GM12878 (cell line): ENCODE measurements around the gene TRIM69. TPM values are rescaled to one million over a fixed set of nuclear protein-coding genes. Genes with fewer than 3 reads are reported as not detected.

Source experiments
- ATAC-seq: fragments of 200-7000 bp; cut with Tn5 transposase; 3 replicates; pipeline ENCODE4 v1.9.1; 2020; ENCODE audit warnings: mild to moderate bottlenecking, moderate library complexity
- BruUV-seq: library from RNA; stranded (reverse); fragments of 400-500 nt; replicated peaks from 2 replicates; lab custom pipeline; 2021; lab: Mats Ljungman, UMichigan
- CTCF ChIA-PET: fragments of 300-600 bp; sonication (Branson Sonifier 250); formaldehyde crosslinking; extraction: SDS; loops from one replicate; lab custom pipeline; 2021; ENCODE audit warnings: inconsistent platforms; lab: Yijun Ruan, JAX
- POLR2A ChIA-PET: fragments of 350-600 bp; formaldehyde crosslinking; extraction: SDS; loops from one replicate; lab custom pipeline; 2021; ENCODE audit warnings: inconsistent platforms; lab: Charles Lee
- RAD21 ChIA-PET: fragments of 300-600 bp; sonication (Branson Sonifier 250); formaldehyde crosslinking; loops from one replicate; lab custom pipeline; 2023; ENCODE audit warnings: antibody characterized with exemption; ENCODE audit not compliant: unreplicated experiment; lab: Charles Lee
- SMC1A ChIA-PET: fragments of 300-600 bp; sonication (Branson Sonifier 250); formaldehyde crosslinking; loops from one replicate; lab custom pipeline; 2023; ENCODE audit not compliant: unreplicated experiment, uncharacterized antibody; lab: Charles Lee
- DNase-seq: peaks from one replicate; pipeline ENCODE4 v3.0.0-alpha.2; 2011; ENCODE audit warnings: low read depth, low spot score
- FAIRE-seq: peaks from 3 replicates; lab custom pipeline; 2011; peaks lifted over from hg19 to GRCh38; lab: Jason Lieb, UNC
- H2AFZ ChIP-seq: 2 replicates; pipeline ENCODE4 v1.6.0; 2011; ENCODE audit warnings: low read depth, low read length, control low read depth; ENCODE audit not compliant: control insufficient read depth
- H3K27ac ChIP-seq: 2 replicates; pipeline ENCODE4 v1.5.1; 2011; ENCODE audit warnings: control low read depth; ENCODE audit not compliant: control insufficient read depth, insufficient read depth
- H3K27me3 ChIP-seq, 2 experiments: replicated peaks in 1 of 2; 2 replicates each; pipeline versions ENCODE4 v1.6.0 to v1.6.1; 2011; ENCODE audit warnings: low read length in 1 of 2; ENCODE audit not compliant: control insufficient read depth in 2 of 2, insufficient read depth in 2 of 2
- H3K36me3 ChIP-seq, 2 experiments: 2 replicates each; pipeline ENCODE4 v1.5.1; 2011; ENCODE audit warnings: low read length in 1 of 2; ENCODE audit not compliant: control insufficient read depth in 2 of 2, insufficient read depth in 2 of 2
- H3K4me1 ChIP-seq: 2 replicates; pipeline ENCODE4 v1.6.1; 2011; ENCODE audit warnings: mild to moderate bottlenecking, low read length, moderate library complexity, mixed read lengths; ENCODE audit not compliant: control insufficient read depth, insufficient read depth
- H3K4me2 ChIP-seq: 2 replicates; pipeline ENCODE4 v1.6.0; 2011; ENCODE audit warnings: control low read depth; ENCODE audit not compliant: control insufficient read depth, insufficient read depth
- H3K4me3 ChIP-seq: fragments of 200-600 bp; sonication (generic); 2 replicates; pipeline ENCODE4 v1.5.1; 2016
- H3K79me2 ChIP-seq: 2 replicates; pipeline ENCODE4 v1.6.0; 2011; ENCODE audit warnings: low read length; ENCODE audit not compliant: control insufficient read depth, insufficient read depth
- H3K9ac ChIP-seq: 2 replicates; pipeline ENCODE4 v1.8.0; 2011; ENCODE audit warnings: low read length, control low read depth, mixed read lengths; ENCODE audit not compliant: control insufficient read depth, insufficient read depth
- H3K9me3 ChIP-seq: replicated peaks from 3 replicates; pipeline ENCODE4 v1.5.1; 2011; ENCODE audit warnings: mild to moderate bottlenecking, low read length; ENCODE audit not compliant: control insufficient read depth, insufficient read depth
- H4K20me1 ChIP-seq: 2 replicates; pipeline ENCODE4 v1.6.0; 2011; ENCODE audit not compliant: control insufficient read depth, insufficient read depth
- CBFB ChIP-seq: IDR thresholded peaks from 2 replicates; pipeline ENCODE4 v1.6.1; 2016; ENCODE audit warnings: antibody characterized with exemption, low read depth
- CBX3 ChIP-seq: fragments of 200-600 bp; sonication (generic); IDR thresholded peaks from 2 replicates; pipeline ENCODE4 v1.6.1; 2016; ENCODE audit warnings: low read depth, borderline replicate concordance
- CHD1 ChIP-seq: IDR thresholded peaks from 2 replicates; pipeline ENCODE4 v1.6.1; 2012; ENCODE audit warnings: low read depth, low read length, improper control_type of control experiment
- FOS ChIP-seq: IDR thresholded peaks from 3 replicates; pipeline ENCODE4 v1.6.1; 2011; ENCODE audit warnings: borderline replicate concordance; ENCODE audit not compliant: insufficient read length; ENCODE audit errors: extremely low read depth
- FOXM1 ChIP-seq: IDR thresholded peaks from 2 replicates; pipeline ENCODE4 v1.6.1; 2012; ENCODE audit warnings: low read depth, mild to moderate bottlenecking, inconsistent platforms, low read length, moderate library complexity
- MEF2B ChIP-seq: fragments of 450-650 bp; IDR thresholded peaks from 2 replicates; pipeline ENCODE4 v1.6.1; 2018; ENCODE audit warnings: mild to moderate bottlenecking, moderate library complexity; ENCODE audit not compliant: partially characterized antibody, poor library complexity, severe bottlenecking
- MTA2 ChIP-seq: fragments of 450-650 bp; IDR thresholded peaks from 2 replicates; pipeline ENCODE4 v1.6.1; 2016; ENCODE audit warnings: low read depth, mild to moderate bottlenecking, moderate library complexity
- SMAD5 ChIP-seq: IDR thresholded peaks from 2 replicates; pipeline ENCODE4 v1.6.1; 2016; ENCODE audit warnings: antibody characterized with exemption, low read depth
- SMC3 ChIP-seq: IDR thresholded peaks from 2 replicates; pipeline ENCODE4 v1.6.1; 2011; ENCODE audit warnings: low read length, improper control_type of control experiment, borderline replicate concordance
- TARDBP ChIP-seq: IDR thresholded peaks from 2 replicates; pipeline ENCODE4 v1.6.1; 2016; ENCODE audit warnings: borderline replicate concordance
- USF2 ChIP-seq: IDR thresholded peaks from 2 replicates; pipeline ENCODE4 v1.6.1; 2011; ENCODE audit warnings: low read depth, low read length, improper control_type of control experiment, borderline replicate concordance
- YBX1 ChIP-seq: fragments of 450-650 bp; IDR thresholded peaks from 2 replicates; pipeline ENCODE4 v1.6.1; 2016; ENCODE audit warnings: antibody characterized with exemption
- ZBTB4 ChIP-seq: fragments of 450-650 bp; formaldehyde crosslinking; IDR thresholded peaks from 2 replicates; pipeline ENCODE4 v1.4.0; 2022; ENCODE audit warnings: mild to moderate bottlenecking, moderate library complexity
- WGBS: methylation state at CpG from one replicate; pipeline ENCODE4 v1.1.6; 2016; ENCODE audit warnings: low lambda C conversion rate; ENCODE audit not compliant: insufficient replicate concordance, insufficient coverage; ENCODE audit errors: missing lambda C conversion rate; 5-methylcytosine and 5-hydroxymethylcytosine counted together
- in situ Hi-C: fragments of 300-500 bp; cut with MboI; formaldehyde crosslinking; loops from 9 replicates; pipeline ENCODE4 v1.14.3; 2018; ENCODE audit warnings: mixed read lengths
- intact Hi-C: fragments of 100-400 bp; cut with micrococcal nuclease; formaldehyde crosslinking; loops from one replicate; pipeline ENCODE4 v1.14.2; 2022; ENCODE audit not compliant: unreplicated experiment
- polyA plus RNA-seq, 11 experiments: library from polyadenylated mRNA; depleted of rRNA in 4 of 11; unstranded in 6 of 11; stranded (reverse) in 5 of 11; fragments of >200 nt; fragmentation: Nextera tagmentation in 4 of 11; fragmentation: Illumina TruSeq in 1 of 11; extraction: Ambion mirVana in 4 of 11; extraction: Trizol in 1 of 11; gene quantifications; 1 replicate in 1 of 11; 2 replicates in 10 of 11; pipeline versions ENCODE4 v1.2.1 to v1.2.3, GENCODE V29; 2011 to 2016; ENCODE audit warnings: inconsistent platforms in 2 of 11, missing spikeins in 2 of 11, low read depth in 1 of 11
- total RNA-seq, 4 experiments: library from RNA; depleted of rRNA in 3 of 4; stranded (reverse); fragments of >200 nt in 3 of 4; fragmentation: Illumina TruSeq in 1 of 4; extraction: Trizol in 1 of 4; gene quantifications; 2 replicates each; pipeline versions ENCODE4 v1.2.1 to v1.2.3, GENCODE V29; 2013 to 2021
- TF ChIP-seq, protein P1 (sequence below): IDR thresholded peaks from 2 replicates; pipeline ENCODE4 v1.6.1; 2012; ENCODE audit warnings: low read depth, low read length, improper control_type of control experiment

Gene TRIM69
- total and polyA plus RNA-seq, 10 of the 15 experiments (the other 5 are each of a cell fraction or from before 2014, with no cell fraction given) = 11.2 to 52.7 (median 37.8) TPM

DNA sequence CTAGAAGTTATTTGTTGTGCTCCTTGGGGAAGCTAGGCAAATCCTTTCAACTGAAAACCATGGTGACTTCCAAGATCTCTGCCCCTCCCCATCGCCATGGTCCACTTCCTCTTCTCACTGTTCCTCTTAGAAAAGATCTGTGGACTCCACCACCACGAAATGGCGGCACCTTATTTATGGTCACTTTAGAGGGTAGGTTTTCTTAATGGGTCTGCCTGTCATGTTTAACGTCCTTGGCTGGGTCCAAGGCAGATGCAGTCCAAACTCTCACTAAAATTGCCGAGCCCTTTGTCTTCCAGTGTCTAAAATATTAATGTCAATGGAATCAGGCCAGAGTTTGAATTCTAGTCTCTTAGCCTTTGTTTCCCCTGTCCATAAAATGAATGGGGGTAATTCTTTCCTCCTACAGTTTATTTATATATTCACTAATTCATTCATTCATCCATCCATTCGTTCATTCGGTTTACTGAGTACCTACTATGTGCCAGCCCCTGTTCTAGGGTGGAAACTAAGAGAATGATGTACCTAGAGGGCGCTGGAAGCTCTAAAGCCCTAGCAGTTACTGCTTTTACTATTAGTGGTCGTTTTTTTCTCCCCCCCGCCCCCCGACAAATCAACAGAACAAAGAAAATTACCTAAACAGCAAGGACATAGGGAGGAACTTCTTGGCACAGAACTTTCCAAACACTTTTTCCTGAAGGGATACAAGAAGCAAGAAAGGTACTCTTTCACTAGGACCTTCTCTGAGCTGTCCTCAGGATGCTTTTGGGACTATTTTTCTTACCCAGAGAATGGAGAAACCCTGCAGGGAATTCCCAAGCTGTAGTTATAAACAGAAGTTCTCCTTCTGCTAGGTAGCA is 25.9 kb upstream of the TRIM69 start:
- POLR2A ChIA-PET = interaction anchor here (0.6 to 24.8 kb wide), 10 partner anchors 11 to 933 kb away, joined by 3 to 718 read pairs (median 6); partner anchors contain the start of genes EIF3J, SPG11 and TRIM69
- Histone ChIP-seq H3K79me2 (peaks cover 68% of the 10 kb centered on the region), H3K4me1 (peaks cover 6% of the 10 kb centered on the region), H3K4me3 (peak overlapping the region; percentile 77), H3K27me3 (no peaks in the 10 kb centered on the region), H3K36me3 (peaks cover 4 to 20% of the 10 kb centered on the region in 2 experiments), H2AFZ (peak overlapping the region; percentile 27; the same call in 1 of the 2 replicates), H3K27ac (peak overlapping the region; percentile 99), H4K20me1 (peaks cover 17% of the 10 kb centered on the region), H3K9me3 (no peaks in the 10 kb centered on the region), H3K9ac (peak overlapping the region; percentile 100), H3K4me2 (peak overlapping the region; percentile 67)
- FAIRE-seq (peak; percentile 93), DNase-seq (peak; percentile 69), ATAC-seq (peak; percentile 47)
- 0% methylated on average over 11 of the region's 11 CpGs for WGBS
- SMC1A ChIA-PET = interaction anchor here (0.6 to 19.0 kb wide), 13 partner anchors 9 to 279 kb away, joined by 3 to 637 read pairs (median 7); partner anchors contain the start of genes SPG11 and TRIM69
- intact Hi-C loops (loop anchor here (1.0 kb wide), 2 partner anchors 16 to 47 kb away; partner anchors contain the start of gene SPG11), in situ Hi-C loops (loop anchor here (5.0 kb wide), 1 partner anchor 43 kb away; no protein-coding TSS in a partner anchor)
- CTCF ChIA-PET = interaction anchor here (0.9 to 14.3 kb wide), 14 partner anchors 11 to 164 kb away, joined by 3 to 278 read pairs (median 5); partner anchors contain the start of genes SPG11 and TRIM69
- RAD21 ChIA-PET = interaction anchor here (0.5 to 18.4 kb wide), 13 partner anchors 8 to 662 kb away, joined by 3 to 653 read pairs (median 4); partner anchors contain the start of genes GOLM2, SPG11 and TRIM69
- BruUV-seq = TSS peak; percentile 84
- TF ChIP-seq MTA2 (0 out of 2 replicates have a peak, but pooled peaks have one; percentile 36), MEF2B (no peak), ZBTB4 (CRISPR knock-in tag) (0 out of 2 replicates have a peak, but pooled peaks have one; percentile 40), USF2 (no peak), FOS (no peak), CBFB (peak; percentile 72), YBX1 (no peak), FOXM1 (peak; percentile 44; the same call in 1 of the 2 replicates), CHD1 (no peak), TARDBP (no peak), CBX3 (no peak), SMAD5 (peak; percentile 42; the same call in 1 of the 2 replicates), SMC3 (peak; percentile 30; the same call in 1 of the 2 replicates)
- TF ChIP-seq, protein P1, sequence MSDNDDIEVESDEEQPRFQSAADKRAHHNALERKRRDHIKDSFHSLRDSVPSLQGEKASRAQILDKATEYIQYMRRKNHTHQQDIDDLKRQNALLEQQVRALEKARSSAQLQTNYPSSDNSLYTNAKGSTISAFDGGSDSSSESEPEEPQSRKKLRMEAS = no peak
